ENCODE measurements around the gene IFT80.

- no peak for TF ChIP-seq CTCF (IDR thresholded peaks at IDR 0.05; ENCODE audit: poor library complexity)
- TF ChIP-seq EZH2 (IDR thresholded peaks at IDR 0.05; ENCODE audit: borderline replicate concordance), result no peak
- TF ChIP-seq EZH2phosphoT487 (IDR thresholded peaks at IDR 0.05; ENCODE audit: low read depth, severe bottlenecking, unreplicated experiment), result no peak
These were observed 3.7 kb downstream of the IFT80 start for GRCh38 chr3:160395297-160395696.
